ENCODE data around the gene TMEM120A.

TMEM120A gene

DNA sequence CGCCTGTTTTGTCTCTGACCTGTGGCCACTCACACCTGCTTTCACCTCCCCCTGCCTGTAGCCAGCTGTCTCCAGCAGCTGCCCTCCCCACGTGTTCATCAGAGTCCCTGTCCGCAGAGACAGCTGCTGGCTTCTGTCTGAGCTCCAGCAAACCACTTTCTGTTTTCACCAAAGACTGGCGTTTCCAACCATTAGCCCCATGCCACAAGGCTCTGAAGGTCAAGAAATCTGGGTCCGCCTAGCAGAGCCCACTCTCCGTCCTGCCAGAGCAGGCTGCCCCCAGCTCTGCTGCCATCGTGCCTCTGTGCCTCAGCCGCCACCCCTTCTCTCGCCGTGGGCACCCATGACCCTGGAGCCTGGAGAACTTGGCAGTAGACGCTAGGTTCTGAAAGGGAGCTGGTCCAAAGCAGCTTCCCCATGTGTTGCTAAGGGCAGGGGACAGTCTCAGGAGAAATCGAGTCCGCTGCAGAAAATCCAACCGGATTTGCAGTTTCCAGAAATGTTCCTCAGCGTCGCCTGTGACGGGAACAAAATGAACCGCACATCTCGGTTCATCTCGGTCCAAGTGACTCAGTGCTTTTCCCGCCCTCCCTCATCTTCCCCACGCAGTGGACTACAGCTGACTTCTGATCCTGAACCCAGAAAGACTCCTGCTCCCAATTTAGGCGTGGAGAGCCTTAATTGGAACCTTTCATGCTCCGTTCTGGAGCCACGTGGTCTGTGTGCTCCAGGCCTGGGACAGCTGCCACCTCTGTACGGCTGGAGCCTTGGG is 28.0 kb downstream of the TMEM120A start:
- in situ Hi-C loops (cut with HindIII; ENCODE audit: low sequenced_read_pairs): no loop called here
- H3K4me3 ChIP-seq (ENCODE audit: low read depth, low read length): no peak overlapping the region
- DNase-seq (ENCODE audit: low read depth): peak; percentile 22
- TF ChIP-seq, protein P1, sequence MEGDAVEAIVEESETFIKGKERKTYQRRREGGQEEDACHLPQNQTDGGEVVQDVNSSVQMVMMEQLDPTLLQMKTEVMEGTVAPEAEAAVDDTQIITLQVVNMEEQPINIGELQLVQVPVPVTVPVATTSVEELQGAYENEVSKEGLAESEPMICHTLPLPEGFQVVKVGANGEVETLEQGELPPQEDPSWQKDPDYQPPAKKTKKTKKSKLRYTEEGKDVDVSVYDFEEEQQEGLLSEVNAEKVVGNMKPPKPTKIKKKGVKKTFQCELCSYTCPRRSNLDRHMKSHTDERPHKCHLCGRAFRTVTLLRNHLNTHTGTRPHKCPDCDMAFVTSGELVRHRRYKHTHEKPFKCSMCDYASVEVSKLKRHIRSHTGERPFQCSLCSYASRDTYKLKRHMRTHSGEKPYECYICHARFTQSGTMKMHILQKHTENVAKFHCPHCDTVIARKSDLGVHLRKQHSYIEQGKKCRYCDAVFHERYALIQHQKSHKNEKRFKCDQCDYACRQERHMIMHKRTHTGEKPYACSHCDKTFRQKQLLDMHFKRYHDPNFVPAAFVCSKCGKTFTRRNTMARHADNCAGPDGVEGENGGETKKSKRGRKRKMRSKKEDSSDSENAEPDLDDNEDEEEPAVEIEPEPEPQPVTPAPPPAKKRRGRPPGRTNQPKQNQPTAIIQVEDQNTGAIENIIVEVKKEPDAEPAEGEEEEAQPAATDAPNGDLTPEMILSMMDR (IDR thresholded peaks at IDR 0.05; ENCODE audit: low read depth, low read length, missing control alignments): no peak

- TF ChIP-seq, protein P1 (IDR thresholded peaks at IDR 0.05; ENCODE audit: low read depth, low read length, missing control alignments): no peak
- no peak for DNase-seq (ENCODE audit: low read depth)
- in situ Hi-C loops (cut with HindIII; ENCODE audit: low sequenced_read_pairs): no loop called here
- no peak overlapping the region for H3K4me3 ChIP-seq (ENCODE audit: low read depth, low read length)
These were observed 28.8 kb downstream of the TMEM120A start for GRCh38 chr7:75965617-75966016.

DNA sequence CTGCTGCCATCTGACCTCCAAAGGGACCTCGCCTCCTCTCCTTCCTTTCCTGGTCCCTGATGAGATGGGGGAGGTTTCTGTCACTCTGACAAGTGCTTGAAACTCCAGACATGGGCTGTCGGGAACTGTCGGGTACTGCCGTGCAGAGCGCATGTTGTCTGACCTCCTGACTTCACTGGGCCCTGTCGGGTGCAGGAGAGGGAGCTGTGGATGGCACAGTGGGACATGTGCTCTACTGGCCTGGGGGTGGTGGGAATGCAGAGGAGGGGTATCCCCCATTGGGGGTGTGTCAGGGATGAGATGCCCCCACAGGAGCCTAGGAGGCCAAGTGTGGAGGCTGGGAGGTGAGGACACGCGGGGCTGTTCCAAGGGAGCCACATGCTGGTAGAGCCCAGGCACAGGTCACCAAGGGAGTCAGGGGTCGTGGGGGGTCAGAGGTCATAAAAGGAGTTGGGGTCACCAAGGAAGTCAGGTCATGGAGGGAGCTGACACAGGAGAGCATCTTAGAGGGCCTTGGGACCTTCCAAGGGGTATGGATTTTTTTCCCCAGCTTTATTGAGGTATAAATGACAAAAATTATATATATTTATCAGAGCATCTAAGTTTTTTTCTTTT is 30.9 kb downstream of the TMEM120A start:
- H3K4me3 ChIP-seq (ENCODE audit: low read depth, low read length): no peak overlapping the region
- no peak for DNase-seq (ENCODE audit: low read depth)
- in situ Hi-C loops (cut with HindIII; ENCODE audit: low sequenced_read_pairs): loop anchor here (5.0 kb wide), 1 partner anchor 56 kb away; no protein-coding TSS in a partner anchor
- TF ChIP-seq, protein P1 (IDR thresholded peaks at IDR 0.05; ENCODE audit: low read depth, low read length, missing control alignments): no peak

DNA sequence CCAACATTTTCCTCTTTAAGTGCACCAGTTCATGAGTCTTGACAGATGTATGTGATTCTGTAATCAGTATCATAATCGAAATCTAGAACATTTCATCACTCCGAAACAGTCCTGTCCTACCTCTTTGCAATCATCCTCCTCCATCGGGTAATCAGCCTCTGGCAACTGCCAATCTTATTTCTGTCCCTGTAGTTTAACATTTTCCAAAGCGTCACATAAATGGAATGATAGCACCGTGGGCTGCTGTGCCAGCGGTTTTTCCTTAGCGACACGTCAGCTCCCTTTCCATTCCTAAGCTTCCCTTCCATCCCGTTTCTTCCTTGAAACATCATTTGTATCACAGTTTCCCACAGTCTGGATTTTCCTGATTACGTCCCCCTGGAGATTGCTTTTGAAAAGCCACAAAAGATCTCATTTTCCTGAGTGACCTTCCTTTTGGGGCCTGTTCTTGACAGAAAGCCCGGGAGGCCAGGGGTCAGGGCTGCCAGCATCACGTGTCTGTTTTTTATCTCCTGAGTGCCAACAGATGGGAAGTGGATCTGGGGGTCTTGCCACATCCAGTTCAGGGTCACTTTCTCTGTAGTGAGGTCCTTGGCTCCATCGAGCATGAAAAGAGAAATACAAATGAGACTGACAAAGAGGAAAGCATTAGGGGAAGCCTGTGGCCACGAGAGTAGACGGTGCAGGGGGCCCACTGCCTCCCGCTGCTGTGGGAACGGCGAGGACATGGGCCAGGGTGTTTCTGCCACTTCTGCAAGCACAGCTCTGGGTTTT is 31.6 kb downstream of the TMEM120A start:
- peak; percentile 37 for DNase-seq (ENCODE audit: low read depth)
- TF ChIP-seq, protein P1 (IDR thresholded peaks at IDR 0.05; ENCODE audit: low read depth, low read length, missing control alignments): peak; percentile 5
- H3K4me3 ChIP-seq (ENCODE audit: low read depth, low read length): no peak overlapping the region
- in situ Hi-C loops (cut with HindIII; ENCODE audit: low sequenced_read_pairs): loop anchor here (5.0 kb wide), 1 partner anchor 55 kb away; no protein-coding TSS in a partner anchor

DNA sequence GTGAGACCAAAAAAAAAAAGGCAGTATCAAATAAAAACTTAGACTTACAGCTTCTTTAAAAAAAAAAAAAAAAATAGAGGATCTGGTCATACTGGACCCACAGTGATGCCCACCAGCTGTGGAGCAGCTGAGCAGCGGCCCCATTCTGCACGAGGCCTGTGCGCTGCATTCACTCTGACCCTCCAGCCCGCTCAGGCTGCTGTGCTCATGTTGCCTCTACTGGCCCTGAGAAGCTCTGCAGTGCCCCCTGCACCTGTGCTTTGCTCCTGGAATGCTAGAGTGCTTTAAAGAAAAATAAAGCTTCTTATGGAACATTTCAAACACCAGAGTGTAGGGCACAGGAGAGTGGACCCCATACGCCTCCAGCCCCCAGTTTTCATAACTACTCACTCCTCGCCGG is 33.2 kb downstream of the TMEM120A start:
- no peak for DNase-seq (ENCODE audit: low read depth)
- H3K4me3 ChIP-seq (ENCODE audit: low read depth, low read length): no peak overlapping the region
- TF ChIP-seq, protein P1 (IDR thresholded peaks at IDR 0.05; ENCODE audit: low read depth, low read length, missing control alignments): peak; percentile 29
- in situ Hi-C loops (cut with HindIII; ENCODE audit: low sequenced_read_pairs): loop anchor here (5.0 kb wide), 1 partner anchor 54 kb away; no protein-coding TSS in a partner anchor

DNA sequence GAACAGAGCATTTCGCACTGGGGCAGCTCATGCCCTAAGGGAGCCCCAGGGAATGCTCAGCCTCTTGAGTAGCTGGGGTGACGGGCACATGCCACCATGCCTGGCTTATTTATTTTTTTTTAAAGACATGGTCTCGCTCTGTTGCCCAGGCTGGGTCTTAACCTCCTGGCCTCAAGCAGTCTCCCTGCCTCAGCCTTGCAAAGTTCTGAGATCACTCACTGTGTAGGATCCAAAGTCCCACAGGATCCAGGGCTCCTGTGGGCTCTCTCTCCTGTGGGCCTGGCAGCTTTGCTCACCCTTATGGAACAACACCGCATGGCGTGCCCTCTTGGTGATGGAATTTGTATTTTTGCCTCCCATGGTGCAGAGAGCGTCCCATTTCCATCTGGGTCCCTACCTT is 34.0 kb downstream of the TMEM120A start:
- in situ Hi-C loops (cut with HindIII; ENCODE audit: low sequenced_read_pairs): loop anchor here (5.0 kb wide), 1 partner anchor 53 kb away; no protein-coding TSS in a partner anchor
- H3K4me3 ChIP-seq (ENCODE audit: low read depth, low read length): no peak overlapping the region
- TF ChIP-seq, protein P1 (IDR thresholded peaks at IDR 0.05; ENCODE audit: low read depth, low read length, missing control alignments): no peak
- DNase-seq (ENCODE audit: low read depth): no peak
